WTC11 (cell line): Measurements from ENCODE around the gene COL26A1.

Experiments used
- CREM ChIP-seq: sonication (generic); formaldehyde crosslinking; IDR thresholded peaks from 2 replicates; pipeline ENCODE4 v1.8.1; 2022; ENCODE audit warnings: mild to moderate bottlenecking, missing genetic modification reagents, moderate library complexity
- ELF4 ChIP-seq: sonication (generic); formaldehyde crosslinking; IDR thresholded peaks from 2 replicates; pipeline ENCODE4 v1.8.1; 2022; ENCODE audit warnings: low read depth, mild to moderate bottlenecking, moderate library complexity, missing genetic modification reagents
- FOXP1 ChIP-seq: sonication (generic); formaldehyde crosslinking; IDR thresholded peaks from 2 replicates; pipeline ENCODE4 v1.8.0; 2022; ENCODE audit warnings: missing genetic modification reagents, mild to moderate bottlenecking, moderate library complexity, borderline replicate concordance
- JAZF1 ChIP-seq: fragments of 250-450 bp; sonication (Bioruptor Pico); IDR thresholded peaks from 2 replicates; pipeline ENCODE4 v1.9.0; 2021; ENCODE audit warnings: moderate library complexity, mild to moderate bottlenecking, inconsistent platforms
- MYBL2 ChIP-seq: sonication (generic); formaldehyde crosslinking; IDR thresholded peaks from 2 replicates; pipeline ENCODE4 v1.8.1; 2023; ENCODE audit warnings: mild to moderate bottlenecking, moderate library complexity, missing genetic modification reagents
- NFE2L1 ChIP-seq: sonication (generic); formaldehyde crosslinking; IDR thresholded peaks from 2 replicates; pipeline ENCODE4 v1.8.1; 2023; ENCODE audit warnings: missing genetic modification reagents
- TEAD4 ChIP-seq: sonication (generic); formaldehyde crosslinking; IDR thresholded peaks from 2 replicates; pipeline ENCODE4 v1.8.0; 2022; ENCODE audit warnings: mild to moderate bottlenecking, missing genetic modification reagents
- ZNF121 ChIP-seq: sonication (generic); formaldehyde crosslinking; IDR thresholded peaks from 2 replicates; pipeline ENCODE4 v1.8.0; 2023; ENCODE audit warnings: missing genetic modification reagents
- ZNF232 ChIP-seq: sonication (generic); formaldehyde crosslinking; IDR thresholded peaks from 2 replicates; pipeline ENCODE4 v1.8.0; 2022; ENCODE audit warnings: mild to moderate bottlenecking, missing genetic modification reagents
- TF ChIP-seq, protein P1 (sequence below): fragments of 200-600 bp; IDR thresholded peaks from 2 replicates; pipeline ENCODE4 v1.8.0; 2022; ENCODE audit warnings: antibody characterized with exemption
- TF ChIP-seq, protein P2 (sequence below): sonication (generic); formaldehyde crosslinking; IDR thresholded peaks from 2 replicates; pipeline ENCODE4 v1.8.1; 2023; ENCODE audit warnings: mild to moderate bottlenecking, missing genetic modification reagents, moderate library complexity
- TF ChIP-seq, protein P3 (sequence below): sonication (generic); formaldehyde crosslinking; IDR thresholded peaks from 2 replicates; pipeline ENCODE4 v1.8.1; 2023; ENCODE audit warnings: mild to moderate bottlenecking, missing genetic modification reagents, borderline replicate concordance
- TF ChIP-seq, protein P4 (sequence below): fragments of 250-450 bp; sonication (Bioruptor Pico); IDR thresholded peaks from 2 replicates; pipeline ENCODE4 v1.8.0; 2021; ENCODE audit warnings: mild to moderate bottlenecking

DNA sequence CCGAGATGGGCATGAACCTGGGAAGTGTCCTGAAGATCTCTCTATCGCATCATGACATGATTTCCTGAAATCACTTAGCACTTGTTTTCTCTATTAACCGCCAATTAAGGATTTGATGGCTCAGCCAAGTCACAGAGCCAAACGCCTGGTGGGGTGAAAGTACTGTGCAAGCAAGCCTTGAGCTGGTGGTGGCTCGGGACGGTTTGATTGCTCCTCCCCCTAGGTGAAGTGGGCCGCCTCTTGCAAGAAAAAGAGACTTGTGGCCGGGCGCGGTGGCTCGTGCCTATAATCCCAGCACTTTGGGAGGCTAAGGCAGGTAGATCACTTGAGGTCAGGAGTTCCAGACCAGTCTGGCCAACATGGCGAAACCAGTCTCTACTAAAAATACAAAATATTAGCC, 50.3 kb downstream of the COL26A1 start:
- no peak for TF ChIP-seq TEAD4
- TF ChIP-seq, protein P1, sequence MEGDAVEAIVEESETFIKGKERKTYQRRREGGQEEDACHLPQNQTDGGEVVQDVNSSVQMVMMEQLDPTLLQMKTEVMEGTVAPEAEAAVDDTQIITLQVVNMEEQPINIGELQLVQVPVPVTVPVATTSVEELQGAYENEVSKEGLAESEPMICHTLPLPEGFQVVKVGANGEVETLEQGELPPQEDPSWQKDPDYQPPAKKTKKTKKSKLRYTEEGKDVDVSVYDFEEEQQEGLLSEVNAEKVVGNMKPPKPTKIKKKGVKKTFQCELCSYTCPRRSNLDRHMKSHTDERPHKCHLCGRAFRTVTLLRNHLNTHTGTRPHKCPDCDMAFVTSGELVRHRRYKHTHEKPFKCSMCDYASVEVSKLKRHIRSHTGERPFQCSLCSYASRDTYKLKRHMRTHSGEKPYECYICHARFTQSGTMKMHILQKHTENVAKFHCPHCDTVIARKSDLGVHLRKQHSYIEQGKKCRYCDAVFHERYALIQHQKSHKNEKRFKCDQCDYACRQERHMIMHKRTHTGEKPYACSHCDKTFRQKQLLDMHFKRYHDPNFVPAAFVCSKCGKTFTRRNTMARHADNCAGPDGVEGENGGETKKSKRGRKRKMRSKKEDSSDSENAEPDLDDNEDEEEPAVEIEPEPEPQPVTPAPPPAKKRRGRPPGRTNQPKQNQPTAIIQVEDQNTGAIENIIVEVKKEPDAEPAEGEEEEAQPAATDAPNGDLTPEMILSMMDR: no peak
- no peak for TF ChIP-seq ZNF232 (CRISPR knock-in tag)
- TF ChIP-seq ZNF121 (CRISPR knock-in tag): no peak
- TF ChIP-seq, protein P2, sequence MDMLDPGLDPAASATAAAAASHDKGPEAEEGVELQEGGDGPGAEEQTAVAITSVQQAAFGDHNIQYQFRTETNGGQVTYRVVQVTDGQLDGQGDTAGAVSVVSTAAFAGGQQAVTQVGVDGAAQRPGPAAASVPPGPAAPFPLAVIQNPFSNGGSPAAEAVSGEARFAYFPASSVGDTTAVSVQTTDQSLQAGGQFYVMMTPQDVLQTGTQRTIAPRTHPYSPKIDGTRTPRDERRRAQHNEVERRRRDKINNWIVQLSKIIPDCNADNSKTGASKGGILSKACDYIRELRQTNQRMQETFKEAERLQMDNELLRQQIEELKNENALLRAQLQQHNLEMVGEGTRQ (CRISPR knock-in tag): no peak
- TF ChIP-seq, protein P3, sequence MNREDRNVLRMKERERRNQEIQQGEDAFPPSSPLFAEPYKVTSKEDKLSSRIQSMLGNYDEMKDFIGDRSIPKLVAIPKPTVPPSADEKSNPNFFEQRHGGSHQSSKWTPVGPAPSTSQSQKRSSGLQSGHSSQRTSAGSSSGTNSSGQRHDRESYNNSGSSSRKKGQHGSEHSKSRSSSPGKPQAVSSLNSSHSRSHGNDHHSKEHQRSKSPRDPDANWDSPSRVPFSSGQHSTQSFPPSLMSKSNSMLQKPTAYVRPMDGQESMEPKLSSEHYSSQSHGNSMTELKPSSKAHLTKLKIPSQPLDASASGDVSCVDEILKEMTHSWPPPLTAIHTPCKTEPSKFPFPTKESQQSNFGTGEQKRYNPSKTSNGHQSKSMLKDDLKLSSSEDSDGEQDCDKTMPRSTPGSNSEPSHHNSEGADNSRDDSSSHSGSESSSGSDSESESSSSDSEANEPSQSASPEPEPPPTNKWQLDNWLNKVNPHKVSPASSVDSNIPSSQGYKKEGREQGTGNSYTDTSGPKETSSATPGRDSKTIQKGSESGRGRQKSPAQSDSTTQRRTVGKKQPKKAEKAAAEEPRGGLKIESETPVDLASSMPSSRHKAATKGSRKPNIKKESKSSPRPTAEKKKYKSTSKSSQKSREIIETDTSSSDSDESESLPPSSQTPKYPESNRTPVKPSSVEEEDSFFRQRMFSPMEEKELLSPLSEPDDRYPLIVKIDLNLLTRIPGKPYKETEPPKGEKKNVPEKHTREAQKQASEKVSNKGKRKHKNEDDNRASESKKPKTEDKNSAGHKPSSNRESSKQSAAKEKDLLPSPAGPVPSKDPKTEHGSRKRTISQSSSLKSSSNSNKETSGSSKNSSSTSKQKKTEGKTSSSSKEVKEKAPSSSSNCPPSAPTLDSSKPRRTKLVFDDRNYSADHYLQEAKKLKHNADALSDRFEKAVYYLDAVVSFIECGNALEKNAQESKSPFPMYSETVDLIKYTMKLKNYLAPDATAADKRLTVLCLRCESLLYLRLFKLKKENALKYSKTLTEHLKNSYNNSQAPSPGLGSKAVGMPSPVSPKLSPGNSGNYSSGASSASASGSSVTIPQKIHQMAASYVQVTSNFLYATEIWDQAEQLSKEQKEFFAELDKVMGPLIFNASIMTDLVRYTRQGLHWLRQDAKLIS (CRISPR knock-in tag): no peak
- TF ChIP-seq JAZF1: no peak
- no peak for TF ChIP-seq NFE2L1 (CRISPR knock-in tag)
- no peak for TF ChIP-seq MYBL2
- TF ChIP-seq, protein P4, sequence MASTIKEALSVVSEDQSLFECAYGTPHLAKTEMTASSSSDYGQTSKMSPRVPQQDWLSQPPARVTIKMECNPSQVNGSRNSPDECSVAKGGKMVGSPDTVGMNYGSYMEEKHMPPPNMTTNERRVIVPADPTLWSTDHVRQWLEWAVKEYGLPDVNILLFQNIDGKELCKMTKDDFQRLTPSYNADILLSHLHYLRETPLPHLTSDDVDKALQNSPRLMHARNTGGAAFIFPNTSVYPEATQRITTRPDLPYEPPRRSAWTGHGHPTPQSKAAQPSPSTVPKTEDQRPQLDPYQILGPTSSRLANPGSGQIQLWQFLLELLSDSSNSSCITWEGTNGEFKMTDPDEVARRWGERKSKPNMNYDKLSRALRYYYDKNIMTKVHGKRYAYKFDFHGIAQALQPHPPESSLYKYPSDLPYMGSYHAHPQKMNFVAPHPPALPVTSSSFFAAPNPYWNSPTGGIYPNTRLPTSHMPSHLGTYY (CRISPR knock-in tag): no peak
- no peak for TF ChIP-seq FOXP1
- TF ChIP-seq CREM (CRISPR knock-in tag): no peak
- no peak for TF ChIP-seq ELF4
